NCI-H774 (cell line): ENCODE results near the gene ROCK2.

Experiments
- DNase-seq: peaks from one replicate; lab custom pipeline; 2025; lab: John Stamatoyannopoulos, UW

ROCK2 gene

DNA sequence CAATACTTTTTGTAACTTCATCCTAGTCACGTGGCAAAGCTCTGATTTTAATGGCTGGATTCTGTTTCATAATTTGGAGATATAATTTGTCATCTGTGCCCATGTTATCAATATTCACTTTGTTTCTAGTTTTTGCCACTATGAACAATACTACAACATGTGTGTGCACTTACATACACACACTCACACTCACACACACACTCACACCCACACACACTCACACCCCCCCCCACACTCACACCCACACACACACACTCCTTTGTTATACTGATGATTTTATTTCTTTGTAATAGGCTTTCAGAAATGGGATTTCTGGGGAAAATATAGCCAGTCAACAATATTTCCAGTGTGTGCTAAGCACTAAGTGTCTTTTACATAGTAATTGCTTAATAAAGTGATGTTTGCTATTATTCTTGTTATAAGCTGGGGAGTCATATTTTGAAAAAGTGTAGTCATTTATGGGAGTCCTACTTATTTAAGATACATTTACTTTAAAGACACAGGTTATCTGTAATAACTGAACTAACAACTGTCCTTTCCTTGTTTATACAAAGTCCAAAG lies 22.8 kb upstream of the ROCK2 start:
- DNase-seq: no peak

DNA sequence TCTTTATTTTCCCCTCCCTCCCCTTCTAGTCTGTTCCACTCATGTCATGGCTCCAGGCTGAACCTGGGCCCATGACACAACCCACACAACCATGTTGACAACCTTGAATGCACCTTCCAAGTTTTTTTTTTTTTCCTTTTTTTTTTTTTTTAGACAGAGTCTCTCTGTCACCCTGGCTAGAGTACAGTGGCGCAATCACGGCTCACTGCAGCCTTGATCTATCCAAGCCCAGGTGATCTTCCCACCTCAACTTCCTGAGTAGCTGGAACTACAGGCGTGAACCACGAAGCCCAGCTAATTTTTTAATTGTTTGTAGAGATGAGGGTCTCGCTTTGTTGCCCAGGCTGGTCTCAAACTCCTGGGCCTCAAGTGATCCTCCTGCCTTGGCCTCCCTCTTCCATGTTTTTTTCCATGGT lies 21.9 kb upstream of the ROCK2 start:
- DNase-seq: no peak

DNA sequence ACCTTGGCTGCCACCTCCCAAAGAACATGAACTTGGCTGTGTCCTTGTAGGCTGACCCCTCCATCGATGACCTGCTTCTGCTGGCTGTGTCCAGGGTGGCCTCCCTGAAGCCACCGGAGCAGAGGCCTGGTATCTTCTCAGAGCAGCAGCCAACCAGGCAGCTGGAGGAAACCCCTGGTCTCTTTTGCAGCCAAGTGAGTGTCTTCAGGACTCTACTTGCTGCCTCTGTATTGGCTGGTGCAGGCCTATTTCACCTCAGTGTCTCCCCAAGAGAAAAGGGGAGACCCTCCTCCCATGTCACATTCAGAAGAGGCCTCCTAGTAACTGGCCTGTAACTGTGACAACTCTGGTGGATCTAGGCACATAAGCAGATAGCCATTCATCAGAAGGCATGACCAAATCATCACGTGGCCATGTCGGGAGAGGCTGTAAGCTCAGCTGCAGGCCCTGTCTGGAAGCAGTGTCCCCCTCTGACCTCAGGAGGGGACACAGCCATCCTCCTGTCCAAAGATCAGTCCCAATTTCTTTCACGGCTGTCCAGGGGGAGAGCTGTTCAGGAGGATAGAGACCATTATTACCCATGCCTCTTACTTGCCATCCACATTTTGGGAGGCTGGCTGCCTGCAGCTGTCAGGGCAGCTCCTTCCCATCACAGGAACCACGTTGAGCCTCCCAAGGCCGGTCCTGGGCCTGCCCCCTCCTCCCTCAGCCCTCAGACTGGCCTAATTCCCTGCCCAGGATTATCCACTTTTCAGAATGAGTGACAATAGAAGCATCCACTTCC lies 20.9 kb upstream of the ROCK2 start:
- no peak for DNase-seq

- no peak for DNase-seq
Observed at GRCh38 chr2:11364565-11364887, 20.1 kb upstream of the ROCK2 start.

- no peak for DNase-seq
Observed at GRCh38 chr2:11363868-11364564, 19.6 kb upstream of the ROCK2 start.

DNA sequence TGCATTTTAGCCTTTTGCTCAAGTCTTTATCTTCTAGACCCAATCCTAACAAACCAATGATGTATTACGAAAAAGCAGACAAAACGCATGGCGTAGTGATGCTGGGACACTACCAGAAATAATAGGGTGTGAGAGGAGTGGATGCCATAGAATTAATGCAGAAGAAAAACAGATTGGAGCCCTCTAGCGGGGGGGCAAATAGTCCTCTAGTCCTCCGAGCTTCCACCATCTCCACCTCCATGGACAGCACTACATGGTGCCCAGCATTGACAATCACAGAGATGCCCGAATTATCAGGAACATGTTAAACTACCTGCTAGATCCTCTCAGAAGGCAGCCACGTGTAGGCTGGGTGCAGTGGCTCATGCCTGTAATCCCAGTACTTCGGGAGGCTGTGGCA lies 15.4 kb upstream of the ROCK2 start:
- no peak for DNase-seq

DNA sequence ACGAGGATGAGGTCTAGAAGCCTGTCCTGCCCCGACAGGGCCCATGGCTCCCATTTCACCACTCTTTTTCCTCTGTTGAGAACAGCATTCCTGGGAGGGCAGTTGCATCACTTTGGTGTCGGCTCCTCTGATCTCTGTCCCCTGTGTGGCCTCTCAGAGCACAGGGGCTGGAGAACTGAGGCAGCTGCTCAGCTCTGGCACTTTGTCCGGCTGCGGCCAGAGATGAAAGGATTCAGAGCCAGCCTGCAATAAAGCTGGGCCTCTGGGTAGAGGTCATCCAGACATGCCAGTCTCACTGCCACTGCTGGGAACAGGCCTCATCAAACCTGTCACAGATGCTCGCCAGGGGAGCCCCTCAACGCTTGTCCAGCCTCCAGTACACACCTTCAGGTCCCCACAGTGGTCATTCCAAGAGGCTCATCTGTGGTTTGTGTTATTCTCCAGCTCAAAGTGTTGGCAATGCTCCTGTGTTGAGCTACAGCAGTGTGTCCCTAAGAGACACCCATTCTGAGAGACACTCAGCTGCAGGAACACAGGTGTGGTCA lies 13.1 kb upstream of the ROCK2 start:
- no peak for DNase-seq

DNA sequence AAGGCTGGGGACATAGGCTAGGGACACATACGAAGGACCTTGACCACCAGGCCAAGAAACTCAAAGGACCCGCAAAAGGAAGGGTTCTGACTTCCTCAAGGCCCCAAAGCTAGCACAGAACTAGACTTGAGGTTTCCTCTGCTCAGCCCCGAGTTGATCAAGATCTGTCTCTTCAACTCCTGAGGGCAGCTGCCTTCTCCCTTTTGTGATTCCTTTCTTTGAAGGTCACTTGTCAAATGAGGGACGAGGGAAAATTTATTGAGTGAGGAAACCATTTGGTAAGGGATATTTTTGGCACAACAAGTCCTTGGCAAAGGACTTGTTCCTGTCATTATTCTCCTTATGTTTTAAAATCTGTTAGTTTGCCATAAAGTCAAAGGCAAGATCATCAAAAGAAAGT lies 12.3 kb upstream of the ROCK2 start:
- no peak for DNase-seq

DNA sequence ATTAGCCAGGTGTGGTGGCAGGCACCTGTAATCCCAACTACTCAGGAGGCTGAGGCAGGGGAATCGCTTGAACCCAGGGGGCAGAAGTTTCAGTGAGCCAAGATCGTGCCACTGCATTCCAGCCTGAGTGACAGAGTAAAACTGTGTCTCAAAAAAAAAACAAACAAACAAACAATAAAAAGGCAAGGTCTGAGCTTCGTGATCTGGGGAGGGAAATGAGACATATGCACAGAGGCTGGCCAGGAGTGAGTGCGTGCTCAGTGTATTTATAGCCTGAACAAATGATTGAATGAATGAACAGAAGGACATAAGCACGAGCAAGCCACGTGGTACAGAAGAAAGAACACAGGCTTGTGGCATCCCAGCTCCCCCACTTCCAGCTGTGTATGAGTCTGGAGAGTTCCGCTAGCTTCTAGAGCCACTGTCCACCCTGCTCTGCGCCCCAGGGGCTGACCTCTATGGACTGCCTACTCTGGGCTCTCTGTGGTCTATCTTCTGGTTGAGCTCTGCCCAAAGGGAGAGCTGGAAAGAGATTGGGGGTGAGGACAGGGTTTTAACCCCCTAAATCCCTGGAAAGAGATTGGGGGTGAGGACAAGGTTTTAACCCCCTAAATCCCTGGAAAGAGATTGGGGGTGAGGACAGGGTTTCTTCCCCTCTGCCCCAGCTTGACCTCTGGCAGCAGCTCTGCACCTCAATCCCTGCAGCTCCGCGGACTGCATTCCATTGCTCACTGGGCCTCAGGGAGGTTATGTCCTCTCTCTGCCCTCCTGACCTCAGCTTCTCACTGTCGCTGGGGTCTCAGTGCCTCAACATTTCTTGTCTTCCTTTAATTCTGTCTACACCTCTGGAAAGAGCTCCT lies 11.0 kb upstream of the ROCK2 start:
- DNase-seq: no peak

GRCh38 chr2:11354363-11355154 lies 10.1 kb upstream of the ROCK2 start:
- DNase-seq: no peak

DNA sequence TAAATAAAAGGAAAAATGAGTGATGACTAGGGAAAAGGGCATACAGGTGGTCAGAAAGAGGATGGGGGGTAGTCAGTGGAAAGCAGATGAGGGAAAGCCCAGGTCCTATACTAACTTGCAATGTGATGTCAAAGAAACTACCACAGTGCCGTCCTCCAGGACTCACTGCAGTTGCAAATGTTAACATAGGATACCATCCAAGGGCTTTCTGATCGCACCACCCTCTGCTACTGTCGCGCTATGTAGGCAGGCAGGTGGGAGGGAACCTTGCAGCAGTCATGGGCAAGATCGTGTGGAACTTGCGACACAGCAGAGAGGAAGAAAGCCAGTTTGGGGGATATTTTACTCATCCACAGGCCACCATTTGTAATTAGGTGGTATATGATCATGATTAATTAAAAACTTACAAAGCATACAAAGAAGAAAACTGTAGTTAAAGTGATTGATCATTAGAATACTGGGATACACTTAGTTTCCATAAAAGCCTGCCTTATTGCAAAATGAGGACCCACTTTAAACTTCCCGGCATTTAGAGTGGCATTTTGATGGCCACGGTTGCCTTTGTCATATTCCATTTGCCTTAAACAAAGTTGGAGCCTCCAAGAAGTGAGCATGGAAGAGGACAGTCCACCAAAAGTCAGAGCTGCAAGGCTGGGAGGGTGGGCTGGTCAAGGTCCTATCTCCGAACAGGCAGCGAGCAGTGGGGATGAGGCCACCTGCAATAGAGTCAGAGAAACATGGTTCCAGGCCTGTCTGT lies 8.5 kb upstream of the ROCK2 start:
- DNase-seq: no peak

DNA sequence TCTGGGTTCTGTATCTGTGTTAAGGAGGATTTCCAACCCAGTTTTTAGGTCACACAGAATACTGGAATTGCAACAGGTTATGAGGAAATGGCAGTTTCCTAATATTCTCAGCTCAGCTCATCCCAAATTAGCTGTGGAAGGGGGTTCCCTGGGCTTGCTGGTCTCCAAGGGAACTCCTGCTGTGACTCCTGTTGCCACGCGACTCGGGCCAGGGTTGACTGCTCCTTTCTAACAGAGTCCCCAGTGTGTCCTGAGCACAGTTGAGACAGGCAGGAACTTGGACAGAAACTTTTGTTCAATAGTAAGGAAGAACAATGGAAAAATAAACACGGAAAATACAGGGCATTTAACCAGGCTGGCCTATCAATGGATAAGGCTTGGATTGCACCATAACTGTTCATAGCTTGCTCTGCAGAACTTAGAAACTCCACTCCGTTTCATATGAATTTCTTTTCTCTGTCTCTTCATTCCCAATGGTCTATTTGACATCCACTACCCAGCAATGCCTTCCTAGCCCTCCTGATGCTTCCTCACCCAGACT lies 3.8 kb upstream of the ROCK2 start:
- no peak for DNase-seq

DNA sequence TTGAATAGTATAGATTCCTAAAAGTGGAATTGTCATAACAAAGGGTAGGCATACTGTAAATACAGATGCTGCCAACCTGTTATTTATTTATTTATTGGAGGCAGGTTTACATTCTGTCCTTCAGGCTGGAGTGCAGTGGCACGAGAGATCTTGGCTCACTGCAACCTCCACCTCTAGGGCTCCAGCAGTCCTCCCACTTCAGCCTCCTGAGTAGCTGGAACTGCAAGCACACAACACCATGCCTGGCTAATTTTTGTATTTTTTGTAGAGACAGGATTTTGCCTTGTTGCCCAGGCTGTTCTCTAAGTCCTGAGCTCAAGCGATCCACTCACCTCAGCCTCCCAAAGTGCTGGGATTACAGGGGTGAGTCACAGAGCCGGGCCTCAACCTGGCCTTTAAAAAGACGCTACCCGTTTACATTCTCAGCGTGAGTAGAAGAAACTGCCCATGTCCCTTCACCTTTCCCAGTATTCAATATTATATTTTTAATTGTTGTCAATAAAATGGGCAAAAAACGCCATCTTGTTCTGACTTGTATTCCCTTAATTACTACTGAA lies 3.0 kb upstream of the ROCK2 start:
- no peak for DNase-seq

- DNase-seq: no peak
Observed at GRCh38 chr2:11346023-11346482, 1.6 kb upstream of the ROCK2 start.

- DNase-seq: no peak
Observed at GRCh38 chr2:11344956-11345677, 681 bp upstream of the ROCK2 start.

- peak; percentile 13 for DNase-seq
Observed at GRCh38 chr2:11343650-11344341, 640 bp downstream of the ROCK2 start.

DNA sequence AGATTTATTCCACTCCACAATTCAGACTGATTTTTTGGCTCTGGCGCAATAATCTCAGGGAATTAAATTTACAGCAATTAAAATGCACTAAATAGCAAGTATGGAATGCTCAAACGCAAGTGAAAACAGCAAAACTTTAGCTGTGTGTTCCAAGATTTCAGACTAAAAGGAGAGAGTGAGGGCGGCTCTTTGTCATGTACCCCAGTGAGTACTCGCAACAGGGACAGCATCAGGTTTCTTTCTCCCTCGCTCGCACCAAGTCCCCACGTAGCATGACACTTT lies 1.1 kb downstream of the ROCK2 start:
- DNase-seq: no peak

DNA sequence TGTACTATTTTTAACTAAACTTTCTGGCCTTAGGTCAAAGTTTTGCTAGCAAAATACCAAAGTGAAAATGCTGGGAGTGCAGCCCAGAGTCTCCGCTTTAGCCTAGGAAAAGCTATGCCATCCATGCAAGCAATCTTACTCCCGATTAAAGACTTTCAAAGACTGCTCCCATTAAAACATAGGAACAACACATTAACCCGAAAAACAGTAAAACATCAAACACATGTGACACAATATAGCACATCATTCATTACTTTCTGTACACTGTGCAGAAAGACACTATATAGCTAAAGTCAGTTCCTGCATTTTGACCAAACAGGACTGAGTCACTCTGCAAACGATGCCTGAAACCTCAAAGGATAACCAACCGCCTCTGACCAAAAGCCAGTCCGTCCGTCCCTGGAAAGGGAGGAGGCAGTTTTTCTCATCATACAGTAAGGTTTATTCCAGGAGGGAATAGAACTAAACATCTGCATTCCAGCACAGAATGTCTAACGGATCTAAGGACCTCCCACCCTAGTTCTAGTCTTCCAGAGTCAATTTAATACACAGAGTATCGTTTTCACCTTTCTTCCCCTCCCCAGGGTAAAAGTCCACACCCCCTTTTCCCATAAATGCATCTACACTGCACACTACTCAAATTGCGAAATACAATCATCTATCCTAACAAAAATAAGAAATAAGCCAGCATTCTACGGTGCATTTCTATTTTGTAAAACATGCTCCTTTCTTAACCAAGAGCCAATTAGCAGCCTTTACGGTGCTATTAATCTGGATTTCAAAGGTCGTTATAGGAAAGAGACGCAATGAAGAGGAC lies 1.7 kb downstream of the ROCK2 start:
- DNase-seq: peak; percentile 21
